22Rv1 (cell line): ENCODE data around the gene ROCK1.

Source experiments
- ZFX ChIP-seq: fragments of 450-650 bp; IDR thresholded peaks from 2 replicates; pipeline ENCODE4 v1.6.1; 2017; ENCODE audit warnings: antibody characterized with exemption, borderline replicate concordance
- TF ChIP-seq, protein P1 (sequence below): fragments of 450-650 bp; IDR thresholded peaks from 2 replicates; pipeline ENCODE4 v1.5.1; 2017; ENCODE audit warnings: mild to moderate bottlenecking

DNA sequence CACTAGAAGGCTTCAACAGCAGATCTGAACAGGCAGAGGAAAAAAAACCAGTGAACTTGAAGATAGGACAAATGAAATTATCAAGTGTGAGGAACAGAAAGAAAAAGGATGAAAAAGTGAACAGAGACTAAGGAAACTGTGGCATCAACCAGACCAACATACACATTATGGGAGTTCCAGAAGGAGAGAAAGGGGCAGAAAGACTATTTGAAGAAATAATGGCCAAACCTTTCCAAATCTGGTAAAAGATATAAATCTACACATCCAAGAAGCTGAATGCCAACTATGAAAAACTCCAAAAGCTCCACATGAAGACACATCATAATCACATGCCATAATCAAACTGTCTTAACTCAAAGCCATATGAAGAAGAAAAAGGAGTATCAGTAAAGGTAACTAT is 79.8 kb downstream of the ROCK1 start:
- TF ChIP-seq, protein P1, sequence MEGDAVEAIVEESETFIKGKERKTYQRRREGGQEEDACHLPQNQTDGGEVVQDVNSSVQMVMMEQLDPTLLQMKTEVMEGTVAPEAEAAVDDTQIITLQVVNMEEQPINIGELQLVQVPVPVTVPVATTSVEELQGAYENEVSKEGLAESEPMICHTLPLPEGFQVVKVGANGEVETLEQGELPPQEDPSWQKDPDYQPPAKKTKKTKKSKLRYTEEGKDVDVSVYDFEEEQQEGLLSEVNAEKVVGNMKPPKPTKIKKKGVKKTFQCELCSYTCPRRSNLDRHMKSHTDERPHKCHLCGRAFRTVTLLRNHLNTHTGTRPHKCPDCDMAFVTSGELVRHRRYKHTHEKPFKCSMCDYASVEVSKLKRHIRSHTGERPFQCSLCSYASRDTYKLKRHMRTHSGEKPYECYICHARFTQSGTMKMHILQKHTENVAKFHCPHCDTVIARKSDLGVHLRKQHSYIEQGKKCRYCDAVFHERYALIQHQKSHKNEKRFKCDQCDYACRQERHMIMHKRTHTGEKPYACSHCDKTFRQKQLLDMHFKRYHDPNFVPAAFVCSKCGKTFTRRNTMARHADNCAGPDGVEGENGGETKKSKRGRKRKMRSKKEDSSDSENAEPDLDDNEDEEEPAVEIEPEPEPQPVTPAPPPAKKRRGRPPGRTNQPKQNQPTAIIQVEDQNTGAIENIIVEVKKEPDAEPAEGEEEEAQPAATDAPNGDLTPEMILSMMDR = no peak
- no peak for TF ChIP-seq ZFX
